ENCODE measurements around the gene CCND1.
"Not testable (repeated sequence)": the region's sequence is repeated elsewhere in the genome, so short reads cannot be mapped to it uniquely, and the experiment has no call there.

The CCND1 gene

DNA sequence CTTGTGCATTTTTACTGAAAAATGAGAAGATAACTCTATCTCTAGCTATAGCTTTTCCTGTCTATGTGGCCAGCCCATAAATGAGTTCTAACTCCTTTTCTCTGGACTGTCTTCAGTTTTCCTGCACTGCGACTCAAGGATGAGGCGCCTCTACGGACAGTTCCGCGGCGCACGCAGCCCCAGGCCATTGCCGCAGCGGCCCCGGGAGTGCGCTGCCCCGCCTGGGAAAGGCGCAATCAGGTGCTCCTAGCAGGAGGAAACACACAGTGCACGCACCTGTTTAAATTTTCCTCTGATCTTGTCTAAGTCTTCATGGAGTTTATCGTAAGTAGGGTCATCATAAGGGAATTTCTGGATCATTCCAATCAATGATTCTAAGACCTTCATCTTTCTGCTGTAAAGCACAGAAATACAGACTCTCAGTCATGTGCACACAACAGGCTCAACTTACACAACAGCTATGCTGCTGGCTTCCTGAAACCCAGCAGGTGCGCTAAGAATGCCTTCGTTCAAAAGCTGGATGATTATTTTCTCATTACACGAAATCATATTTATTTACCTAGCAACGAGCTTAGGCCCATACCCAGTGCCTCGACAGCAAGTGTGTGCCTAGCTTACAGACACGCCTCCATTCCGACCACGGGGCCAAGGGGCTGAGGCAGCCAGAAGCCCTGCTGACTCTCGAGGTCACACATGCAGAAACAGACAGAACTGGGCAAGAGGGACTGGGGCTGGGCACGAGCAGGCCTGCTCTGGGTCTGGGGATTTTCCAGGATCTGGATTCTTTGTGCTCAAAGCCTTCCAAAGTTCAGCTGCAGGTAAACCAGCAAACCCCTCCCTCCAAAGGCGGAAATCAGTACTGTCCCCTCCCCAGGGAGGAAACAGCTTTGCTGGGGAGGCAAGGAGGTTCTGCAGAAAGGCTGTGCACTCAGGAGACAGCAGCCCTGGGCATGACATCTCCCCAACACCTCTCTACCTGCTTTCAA lies 27.0 kb downstream of the CCND1 start:
- no peak for DNase-seq (ENCODE audit: low read depth)

DNA sequence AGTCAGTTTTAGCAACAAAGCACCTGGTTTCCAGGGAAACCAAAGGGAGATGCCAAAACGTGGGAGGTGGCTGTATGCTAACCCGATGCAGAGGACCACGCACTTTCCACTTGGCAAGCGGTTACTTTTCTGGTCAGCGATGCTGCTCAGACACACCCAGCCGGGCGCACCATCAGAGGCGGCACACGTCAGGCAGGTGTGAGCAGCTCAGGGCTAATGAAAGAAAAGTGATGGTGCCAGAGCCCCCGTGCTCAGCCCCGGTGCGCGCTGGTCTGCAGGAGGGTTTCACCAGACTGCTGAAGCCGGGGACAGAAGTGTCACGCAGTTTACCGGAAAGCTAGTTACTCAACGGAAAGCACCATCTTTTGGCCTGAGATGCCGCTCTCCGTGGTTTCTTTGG lies 28.5 kb downstream of the CCND1 start:
- no peak for DNase-seq (ENCODE audit: low read depth)

GRCh38 chr11:69670158-69670845 lies 29.3 kb downstream of the CCND1 start:
- DNase-seq (ENCODE audit: low read depth) = peak; percentile 36

- no peak for DNase-seq (ENCODE audit: low read depth)
Measured at GRCh38 chr11:69671734-69672465, 30.9 kb downstream of the CCND1 start.

- DNase-seq (ENCODE audit: low read depth) = no peak
Measured at GRCh38 chr11:69674267-69674885, 33.4 kb downstream of the CCND1 start.

GRCh38 chr11:69674886-69675714 lies 34.1 kb downstream of the CCND1 start, which contains the start of gene LTO1:
LTO1 (minus strand) TSS chr11:69675353; CDS start chr11:69675239, 114 bp downstream.
- peak; percentile 92 for DNase-seq (ENCODE audit: low read depth)

- no peak for DNase-seq (ENCODE audit: low read depth)
Measured at GRCh38 chr11:69677749-69678148, 36.8 kb downstream of the CCND1 start.

DNA sequence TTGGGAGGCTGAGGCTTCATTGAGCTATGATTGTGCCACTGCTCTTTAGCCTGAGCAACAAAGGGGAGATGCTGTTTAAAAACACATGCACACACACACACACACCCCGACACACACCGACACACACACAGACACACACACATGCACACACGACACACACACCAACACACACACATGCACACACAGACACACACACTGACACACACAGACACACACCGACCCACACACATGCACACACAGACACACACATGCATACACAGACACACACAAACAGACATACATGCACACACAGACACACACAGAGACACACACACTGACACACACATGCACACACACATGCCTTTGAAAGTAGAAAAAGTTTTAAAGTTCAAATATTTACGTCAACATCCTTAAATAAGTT lies 39.7 kb downstream of the CCND1 start:
- DNase-seq (ENCODE audit: low read depth) = no peak

DNA sequence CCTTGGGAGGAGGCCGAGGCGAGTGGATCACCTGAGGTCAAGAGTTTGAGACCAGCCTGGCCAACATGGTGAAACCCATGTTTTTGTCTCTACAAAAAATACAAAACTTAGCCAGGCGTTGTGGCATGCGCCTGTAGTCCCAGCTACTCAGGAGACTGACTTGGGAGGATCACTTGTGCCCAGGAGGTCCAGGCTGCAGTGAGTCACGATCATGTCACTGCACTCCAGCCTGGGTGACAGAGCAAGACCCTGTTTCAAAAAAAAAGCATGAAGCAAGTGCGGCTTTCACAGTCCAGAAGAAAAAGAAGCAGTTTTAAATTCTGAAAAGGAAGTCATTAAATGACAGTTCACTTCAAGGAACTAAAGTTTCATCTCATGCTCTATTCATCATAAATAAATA lies 41.3 kb downstream of the CCND1 start:
- DNase-seq (ENCODE audit: low read depth) = no peak

GRCh38 chr11:69682681-69683326 lies 41.8 kb downstream of the CCND1 start:
- DNase-seq (ENCODE audit: low read depth) = no peak

DNA sequence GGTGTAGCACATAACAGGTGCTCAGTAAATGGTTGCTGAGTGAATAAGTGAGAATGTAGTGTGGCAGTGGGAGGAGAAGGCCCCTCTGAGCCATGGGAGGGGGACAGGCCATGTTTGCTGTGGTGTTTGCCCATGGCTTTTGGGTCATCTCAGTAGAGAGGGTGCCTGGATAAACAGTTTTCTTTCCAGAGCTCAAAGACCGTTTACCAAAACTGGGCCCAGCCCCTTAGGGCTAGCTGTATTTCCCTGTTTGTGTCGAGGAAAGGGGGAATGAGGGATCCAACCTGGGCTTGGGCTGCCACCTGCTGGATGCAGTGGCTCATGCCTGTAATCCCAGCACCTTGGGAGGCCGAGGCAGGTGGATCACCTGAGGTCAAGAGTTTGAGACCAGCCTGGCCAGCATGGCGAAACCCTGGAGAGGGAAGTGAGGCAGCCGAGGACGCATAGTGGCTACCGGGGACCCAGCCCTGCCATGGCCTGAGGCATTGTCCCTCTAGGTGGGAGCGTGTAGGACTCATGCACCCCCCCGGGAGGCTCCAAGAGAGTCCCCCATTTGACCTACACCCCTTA lies 42.9 kb downstream of the CCND1 start:
- DNase-seq (ENCODE audit: low read depth) = no peak

DNA sequence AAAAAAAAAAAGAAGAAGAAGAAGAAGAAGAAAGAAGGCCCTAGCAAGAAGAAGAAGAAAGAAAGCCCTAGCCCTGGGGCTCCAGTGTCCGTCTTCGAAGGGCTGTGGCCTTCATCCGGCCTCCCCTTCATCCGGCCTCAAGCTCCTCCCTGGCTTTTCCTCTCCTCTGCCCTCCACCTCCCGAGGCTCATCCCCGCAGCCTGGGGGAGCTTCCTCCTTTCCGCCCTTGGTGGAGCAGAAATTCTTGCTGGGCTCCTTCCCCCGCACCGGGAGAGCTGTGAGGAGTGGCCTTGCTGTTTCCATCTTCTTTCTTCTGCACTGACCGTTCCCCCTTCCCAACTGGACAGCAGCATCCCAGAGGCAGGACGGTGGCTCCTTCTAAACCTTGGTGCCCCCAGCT lies 43.7 kb downstream of the CCND1 start:
- DNase-seq (ENCODE audit: low read depth) = no peak

- DNase-seq (ENCODE audit: low read depth) = no peak
Measured at GRCh38 chr11:69685348-69685747, 44.4 kb downstream of the CCND1 start.

GRCh38 chr11:69686452-69686851 lies 45.5 kb downstream of the CCND1 start:
- DNase-seq (ENCODE audit: low read depth) = no peak

DNA sequence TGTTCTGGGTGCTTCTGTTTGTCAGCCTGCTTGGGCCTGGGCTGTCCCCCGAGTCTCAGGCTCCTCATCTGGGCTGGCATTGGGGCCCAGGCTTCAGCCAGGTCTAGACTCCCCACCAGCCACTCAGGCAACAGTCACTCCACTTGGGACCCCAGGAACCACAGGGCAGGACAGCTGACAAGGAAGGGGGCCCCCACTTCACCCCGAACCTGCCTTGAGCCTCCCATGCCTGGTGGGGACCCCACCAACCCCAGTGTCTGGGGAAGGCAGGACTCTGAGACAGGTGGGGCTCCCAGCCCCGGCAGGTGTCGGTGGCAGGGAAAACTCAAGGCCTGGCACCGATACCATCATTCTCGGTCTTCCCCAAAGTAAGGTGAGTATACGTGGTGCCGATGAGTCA lies 45.9 kb downstream of the CCND1 start:
- no peak for DNase-seq (ENCODE audit: low read depth)

DNA sequence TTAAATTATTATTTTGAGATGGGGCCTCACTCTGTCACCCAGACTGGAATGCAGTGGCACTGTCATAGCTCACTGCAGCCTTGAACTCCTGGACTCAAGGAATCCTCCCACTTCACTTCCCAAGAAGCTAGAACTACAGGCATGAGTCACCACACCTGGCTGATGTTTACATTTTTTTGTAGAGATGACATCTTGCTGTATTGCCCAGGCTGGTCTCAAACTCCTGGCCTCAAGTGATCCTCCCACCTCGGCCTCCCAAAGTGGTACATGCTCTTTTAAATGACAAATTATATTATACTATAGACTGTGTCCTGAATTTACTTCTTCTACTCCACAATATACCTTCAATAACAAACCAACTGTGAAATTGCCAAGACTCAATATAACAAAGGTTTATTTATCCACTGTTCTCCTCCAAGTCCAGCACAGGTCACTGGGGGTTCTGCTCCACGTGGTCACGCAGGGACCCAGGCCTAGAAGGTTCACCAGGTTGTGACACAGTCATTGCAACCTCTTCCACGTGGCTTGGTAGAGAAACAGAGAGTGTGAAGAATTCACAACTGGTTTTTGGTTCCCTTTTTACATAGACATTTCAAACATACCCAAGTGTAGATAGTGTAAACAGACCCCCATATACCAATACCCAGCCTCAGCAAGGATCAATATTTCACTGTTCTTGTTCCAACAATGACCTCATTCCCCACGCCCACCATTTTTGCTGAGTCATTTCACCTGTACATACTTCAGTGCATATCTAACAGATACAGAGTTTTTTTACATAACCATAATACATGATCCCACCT lies 47.2 kb downstream of the CCND1 start:
- not testable (repeated sequence) for DNase-seq (ENCODE audit: low read depth)

DNA sequence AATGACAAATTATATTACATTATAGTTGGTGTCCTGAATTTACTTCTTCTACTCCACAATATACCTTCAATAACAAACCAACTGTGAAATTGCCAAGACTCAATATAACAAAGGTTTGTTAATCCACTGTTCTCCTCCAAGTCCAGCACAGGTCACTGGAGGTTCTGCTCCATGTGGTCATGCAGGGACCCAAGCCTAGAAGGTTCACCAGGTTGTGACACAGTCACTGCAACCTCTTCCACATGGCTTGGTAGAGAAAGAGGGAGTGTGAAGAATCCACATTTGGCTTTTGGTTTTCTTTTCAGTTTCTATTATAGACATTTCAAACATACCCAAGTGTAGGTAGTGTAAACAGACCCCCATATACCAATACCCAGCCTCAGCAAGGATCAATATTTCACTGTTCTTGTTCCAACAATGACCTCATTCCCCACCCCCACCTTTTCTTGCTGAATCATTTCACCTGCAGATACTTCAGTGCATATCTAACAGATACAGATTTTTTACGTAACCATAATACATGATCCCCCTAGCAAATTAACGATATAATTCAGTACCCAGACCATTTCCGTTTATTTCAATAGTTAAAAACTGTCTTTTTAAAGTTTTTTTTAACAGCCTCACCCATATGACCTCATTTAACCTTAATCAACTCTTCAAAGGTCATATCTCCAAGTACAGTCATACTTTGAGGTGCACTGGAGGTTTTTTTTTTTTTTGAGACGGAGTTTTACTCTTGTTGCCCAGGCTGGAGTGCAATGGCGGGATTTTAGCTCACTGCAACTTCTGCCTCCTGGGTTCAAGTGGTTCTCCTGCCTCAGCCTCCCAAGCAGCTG lies 48.7 kb downstream of the CCND1 start:
- no peak for DNase-seq (ENCODE audit: low read depth)

- DNase-seq (ENCODE audit: low read depth) = no peak
Measured at GRCh38 chr11:69691463-69691862, 50.5 kb downstream of the CCND1 start.
